EL (cell line): ENCODE data around the gene MPPED2.

ENCODE experiments used
- DNase-seq: peaks from one replicate; pipeline ENCODE4 v3.0.0-alpha.2; 2016

The MPPED2 gene

GRCh38 chr11:30481796-30482195 lies 104.4 kb downstream of the MPPED2 start:
- DNase-seq = no peak

- no peak for DNase-seq
Observed at GRCh38 chr11:30481330-30481729, 104.8 kb downstream of the MPPED2 start.

GRCh38 chr11:30479899-30480298 lies 106.3 kb downstream of the MPPED2 start:
- DNase-seq = no peak

GRCh38 chr11:30478923-30479322 lies 107.2 kb downstream of the MPPED2 start:
- no peak for DNase-seq

- no peak for DNase-seq
Observed at GRCh38 chr11:30477061-30477460, 109.1 kb downstream of the MPPED2 start.

GRCh38 chr11:30474151-30474954 lies 111.8 kb downstream of the MPPED2 start:
- DNase-seq = no peak

GRCh38 chr11:30471244-30471643 lies 114.9 kb downstream of the MPPED2 start:
- no peak for DNase-seq

GRCh38 chr11:30468881-30469280 lies 117.3 kb downstream of the MPPED2 start:
- DNase-seq = no peak

GRCh38 chr11:30467176-30467575 lies 119.0 kb downstream of the MPPED2 start:
- DNase-seq = no peak

GRCh38 chr11:30465623-30466022 lies 120.5 kb downstream of the MPPED2 start:
- DNase-seq = no peak

GRCh38 chr11:30465192-30465591 lies 121.0 kb downstream of the MPPED2 start:
- DNase-seq = no peak

- no peak for DNase-seq
Observed at GRCh38 chr11:30463266-30463665, 122.9 kb downstream of the MPPED2 start.

GRCh38 chr11:30462421-30462820 lies 123.7 kb downstream of the MPPED2 start:
- DNase-seq = no peak

- DNase-seq = no peak
Observed at GRCh38 chr11:30459821-30460220, 126.3 kb downstream of the MPPED2 start.

- no peak for DNase-seq
Observed at GRCh38 chr11:30459306-30459705, 126.8 kb downstream of the MPPED2 start.

GRCh38 chr11:30458541-30458940 lies 127.6 kb downstream of the MPPED2 start:
- no peak for DNase-seq

GRCh38 chr11:30457087-30457486 lies 129.1 kb downstream of the MPPED2 start:
- no peak for DNase-seq

- no peak for DNase-seq
Observed at GRCh38 chr11:30455025-30455424, 131.1 kb downstream of the MPPED2 start.

GRCh38 chr11:30454541-30454940 lies 131.6 kb downstream of the MPPED2 start:
- no peak for DNase-seq

- DNase-seq = no peak
Observed at GRCh38 chr11:30454111-30454510, 132.0 kb downstream of the MPPED2 start.

- no peak for DNase-seq
Observed at GRCh38 chr11:30453705-30454104, 132.4 kb downstream of the MPPED2 start.

- DNase-seq = no peak
Observed at GRCh38 chr11:30452842-30453241, 133.3 kb downstream of the MPPED2 start.

- DNase-seq = peak; percentile 1
Observed at GRCh38 chr11:30452114-30452513, 134.0 kb downstream of the MPPED2 start.

- DNase-seq = no peak
Observed at GRCh38 chr11:30451626-30452025, 134.5 kb downstream of the MPPED2 start.

GRCh38 chr11:30451167-30451566 lies 135.0 kb downstream of the MPPED2 start:
- DNase-seq = no peak
